ENCODE data around the gene PODN.

The PODN gene

GRCh38 chr1:53089478-53090226, 27.6 kb downstream of the PODN start:
- TF ChIP-seq CTCF (IDR thresholded peaks at IDR 0.05; ENCODE audit: insufficient read depth, missing control alignments) = no peak
- FAIRE-seq (no peak), DNase-seq (ENCODE audit: insufficient read length, low spot score) (no peak)

- no peak for DNase-seq (ENCODE audit: insufficient read length, low spot score)
- FAIRE-seq = no peak
- TF ChIP-seq CTCF (IDR thresholded peaks at IDR 0.05; ENCODE audit: insufficient read depth, missing control alignments) = no peak
Observed at GRCh38 chr1:53090227-53091147, 28.5 kb downstream of the PODN start.

GRCh38 chr1:53091841-53092645, 30.0 kb downstream of the PODN start:
- no peak for TF ChIP-seq CTCF (IDR thresholded peaks at IDR 0.05; ENCODE audit: insufficient read depth, missing control alignments)
- DNase-seq (ENCODE audit: insufficient read length, low spot score) (no peak), FAIRE-seq (no peak)

- DNase-seq (ENCODE audit: insufficient read length, low spot score) (no peak), FAIRE-seq (no peak)
- no peak for TF ChIP-seq CTCF (IDR thresholded peaks at IDR 0.05; ENCODE audit: insufficient read depth, missing control alignments)
Observed at GRCh38 chr1:53092659-53093450, 30.8 kb downstream of the PODN start.

GRCh38 chr1:53093451-53093754, 31.4 kb downstream of the PODN start:
- no peak for FAIRE-seq
- TF ChIP-seq CTCF (IDR thresholded peaks at IDR 0.05; ENCODE audit: insufficient read depth, missing control alignments) = no peak
- DNase-seq (ENCODE audit: insufficient read length, low spot score) = no peak

GRCh38 chr1:53093778-53094532, 31.9 kb downstream of the PODN start:
- TF ChIP-seq CTCF (IDR thresholded peaks at IDR 0.05; ENCODE audit: insufficient read depth, missing control alignments) = no peak
- FAIRE-seq (no peak), DNase-seq (ENCODE audit: insufficient read length, low spot score) (no peak)
